Stomach (tissue), 4 donors: ENCODE results near the gene SELENOM.
A peak's percentile ranks its signal among the peaks of the same experiment; 100 is the strongest.

Experiments
- EP300 ChIP-seq: sonication (generic); formaldehyde crosslinking; IDR thresholded peaks from one replicate; pipeline ENCODE4 v1.6.1; 2017; ENCODE audit warnings: antibody characterized with exemption
- POLR2A ChIP-seq, 4 donors: fragments of 450-650 bp; IDR thresholded peaks; one replicate each; pipeline ENCODE4 v1.6.1; 2016; ENCODE audit warnings: antibody characterized with exemption in 4 of 4, control low read depth in 2 of 4, mild to moderate bottlenecking in 1 of 4, moderate library complexity in 1 of 4
- POLR2AphosphoS5 ChIP-seq, 3 donors: sonication (generic); formaldehyde crosslinking; IDR thresholded peaks; one replicate each; pipeline ENCODE4 v1.6.1; 2016; ENCODE audit warnings: antibody characterized with exemption in 3 of 3
- TF ChIP-seq, protein P1 (sequence below), 7 experiments: fragments of 450-650 bp in 4 of 7; fragments of 200-600 bp in 3 of 7; sonication (generic) in 3 of 7; IDR thresholded peaks; one replicate each; pipeline ENCODE4 v1.5.1; 2016 to 2019; ENCODE audit warnings: antibody characterized with exemption in 7 of 7, control low read depth in 2 of 7, mild to moderate bottlenecking in 1 of 7

DNA sequence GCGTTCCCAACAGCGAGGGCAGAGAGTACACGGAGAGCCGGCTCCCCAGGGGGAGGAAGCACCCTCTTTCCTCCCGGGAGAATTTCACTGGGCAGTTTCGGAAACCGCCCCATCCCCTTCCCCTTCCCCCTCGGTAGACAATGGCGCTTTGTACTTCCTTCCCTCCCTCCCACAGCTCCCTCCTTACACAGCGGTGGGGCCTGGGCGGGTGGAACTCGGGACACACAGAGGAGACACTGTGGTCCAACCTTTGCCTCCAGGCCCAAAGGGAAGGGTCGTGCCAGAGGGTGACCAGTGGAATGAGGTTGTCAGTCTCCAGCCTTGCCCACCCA, 21.9 kb downstream of the SELENOM start:
- TF ChIP-seq POLR2A (IDR thresholded peaks at IDR 0.05) (no peak), POLR2AphosphoS5 (IDR thresholded peaks at IDR 0.05) (no peak), EP300 (no peak)
- TF ChIP-seq, protein P1, sequence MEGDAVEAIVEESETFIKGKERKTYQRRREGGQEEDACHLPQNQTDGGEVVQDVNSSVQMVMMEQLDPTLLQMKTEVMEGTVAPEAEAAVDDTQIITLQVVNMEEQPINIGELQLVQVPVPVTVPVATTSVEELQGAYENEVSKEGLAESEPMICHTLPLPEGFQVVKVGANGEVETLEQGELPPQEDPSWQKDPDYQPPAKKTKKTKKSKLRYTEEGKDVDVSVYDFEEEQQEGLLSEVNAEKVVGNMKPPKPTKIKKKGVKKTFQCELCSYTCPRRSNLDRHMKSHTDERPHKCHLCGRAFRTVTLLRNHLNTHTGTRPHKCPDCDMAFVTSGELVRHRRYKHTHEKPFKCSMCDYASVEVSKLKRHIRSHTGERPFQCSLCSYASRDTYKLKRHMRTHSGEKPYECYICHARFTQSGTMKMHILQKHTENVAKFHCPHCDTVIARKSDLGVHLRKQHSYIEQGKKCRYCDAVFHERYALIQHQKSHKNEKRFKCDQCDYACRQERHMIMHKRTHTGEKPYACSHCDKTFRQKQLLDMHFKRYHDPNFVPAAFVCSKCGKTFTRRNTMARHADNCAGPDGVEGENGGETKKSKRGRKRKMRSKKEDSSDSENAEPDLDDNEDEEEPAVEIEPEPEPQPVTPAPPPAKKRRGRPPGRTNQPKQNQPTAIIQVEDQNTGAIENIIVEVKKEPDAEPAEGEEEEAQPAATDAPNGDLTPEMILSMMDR (IDR thresholded peaks at IDR 0.05): peak in 1 of 7 experiments; percentile 6
